Measurements from ENCODE around the gene IQCE.
"Not testable (repeated sequence)": the region's sequence is repeated elsewhere in the genome, so short reads cannot be mapped to it uniquely, and the experiment has no call there.

IQCE gene

DNA sequence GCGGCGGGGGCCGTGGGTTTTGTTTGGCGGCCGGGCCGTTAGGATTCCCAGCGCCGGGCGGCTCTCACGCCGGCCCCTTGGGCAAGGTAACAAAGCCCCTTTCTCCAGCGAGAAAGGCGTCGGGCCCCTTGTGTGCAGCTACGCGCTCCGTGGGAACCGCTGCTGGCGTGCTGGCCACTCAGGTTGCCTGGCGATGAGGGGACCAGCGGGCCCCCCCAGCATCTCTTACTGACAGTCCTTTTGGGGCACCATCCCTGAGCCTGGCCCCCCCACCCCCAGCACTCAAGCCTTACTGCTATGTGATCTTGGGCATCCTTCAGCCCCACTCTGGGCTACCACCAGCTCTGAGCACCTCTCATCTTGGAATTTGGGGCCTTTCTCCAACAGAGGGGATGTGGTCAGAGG, 37.4 kb upstream of the IQCE start:
- DNase-seq, result no peak

DNA sequence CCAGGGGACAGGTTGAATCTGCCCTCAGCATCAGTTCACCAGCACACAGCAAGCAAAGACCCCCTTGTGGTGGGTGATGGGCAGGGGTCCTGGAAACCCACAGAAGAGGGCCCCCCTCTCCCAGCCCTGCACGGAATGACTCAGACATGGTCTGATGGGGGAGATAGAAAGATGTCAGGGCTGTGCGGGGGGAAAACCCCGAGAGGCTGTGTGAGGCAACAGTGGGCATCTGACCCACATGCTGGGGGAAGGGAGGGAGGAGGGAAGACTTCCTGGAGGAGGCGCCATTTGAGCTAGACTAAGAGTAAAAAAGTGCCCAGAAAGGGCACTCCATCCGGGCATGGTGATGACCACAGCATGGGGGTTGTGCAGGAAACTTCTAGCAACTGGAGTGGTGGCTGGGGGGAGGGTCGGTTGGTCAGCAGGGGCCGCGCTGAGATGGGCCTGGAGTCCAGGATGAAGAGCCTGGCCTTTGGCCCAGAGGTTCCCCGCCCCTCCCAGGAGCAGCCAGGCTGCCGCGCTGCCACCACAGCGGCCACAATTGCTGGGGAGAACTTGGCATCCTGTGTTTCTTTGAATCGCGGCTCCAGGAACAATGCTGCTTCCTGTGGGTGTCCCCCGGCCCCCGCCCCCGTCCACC, 36.7 kb upstream of the IQCE start:
- DNase-seq, result no peak

DNA sequence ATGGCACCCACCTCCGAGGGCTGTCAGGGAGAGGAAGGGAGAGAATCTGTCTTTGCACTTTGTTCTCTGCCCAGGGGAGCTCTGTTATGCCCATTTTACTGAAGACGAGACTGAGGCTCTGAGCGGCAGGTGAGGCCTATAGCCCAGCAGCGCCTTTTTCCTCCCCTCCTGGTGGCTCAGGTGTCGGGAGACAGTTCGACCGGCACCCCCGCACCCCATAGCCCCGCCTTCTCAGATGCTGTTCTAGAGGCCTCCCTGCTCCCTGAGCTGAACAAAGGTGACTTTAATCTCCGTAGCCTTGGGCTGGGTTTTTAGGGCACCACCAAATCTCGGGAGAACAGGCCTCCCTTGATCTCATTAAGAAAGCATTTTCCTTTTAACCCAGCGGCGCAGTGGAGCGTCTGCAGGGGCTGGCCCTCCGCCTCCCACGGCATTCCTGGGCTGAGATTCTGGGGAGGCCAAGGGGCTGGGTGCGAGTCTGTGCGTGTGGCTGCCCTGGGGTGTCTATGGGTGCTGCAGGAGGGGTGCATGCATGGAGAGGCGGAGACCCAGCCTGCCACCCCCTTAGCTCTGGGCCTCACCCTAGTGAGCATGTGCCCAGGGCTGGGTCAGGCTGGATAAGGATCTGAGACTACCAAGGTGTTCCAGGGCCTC, 35.9 kb upstream of the IQCE start:
- DNase-seq, result no peak

DNA sequence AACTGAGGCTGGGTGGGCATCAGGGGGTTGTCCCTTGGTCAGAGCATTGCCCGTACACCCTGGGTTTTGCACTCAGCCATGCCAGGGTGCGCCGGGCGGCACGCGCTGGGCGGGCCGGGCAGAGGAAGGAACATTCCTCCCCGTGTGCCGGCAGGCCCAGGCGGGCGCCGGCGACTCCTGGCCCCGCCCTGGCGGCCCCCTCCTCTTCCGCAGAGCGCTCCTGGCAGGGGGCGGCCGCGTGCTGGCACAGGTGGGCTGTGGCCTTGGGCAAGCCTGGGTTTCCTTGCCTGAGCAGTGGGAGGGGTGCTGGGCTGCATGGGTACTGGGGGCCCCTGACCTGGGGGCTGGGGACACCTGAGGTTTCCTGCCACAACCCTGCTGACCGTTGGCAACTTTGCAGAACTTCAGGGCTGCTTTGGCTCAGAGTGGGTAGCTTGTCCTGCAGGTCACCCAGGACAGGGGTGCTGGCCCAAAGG, 35.3 kb upstream of the IQCE start:
- no peak for DNase-seq

DNA sequence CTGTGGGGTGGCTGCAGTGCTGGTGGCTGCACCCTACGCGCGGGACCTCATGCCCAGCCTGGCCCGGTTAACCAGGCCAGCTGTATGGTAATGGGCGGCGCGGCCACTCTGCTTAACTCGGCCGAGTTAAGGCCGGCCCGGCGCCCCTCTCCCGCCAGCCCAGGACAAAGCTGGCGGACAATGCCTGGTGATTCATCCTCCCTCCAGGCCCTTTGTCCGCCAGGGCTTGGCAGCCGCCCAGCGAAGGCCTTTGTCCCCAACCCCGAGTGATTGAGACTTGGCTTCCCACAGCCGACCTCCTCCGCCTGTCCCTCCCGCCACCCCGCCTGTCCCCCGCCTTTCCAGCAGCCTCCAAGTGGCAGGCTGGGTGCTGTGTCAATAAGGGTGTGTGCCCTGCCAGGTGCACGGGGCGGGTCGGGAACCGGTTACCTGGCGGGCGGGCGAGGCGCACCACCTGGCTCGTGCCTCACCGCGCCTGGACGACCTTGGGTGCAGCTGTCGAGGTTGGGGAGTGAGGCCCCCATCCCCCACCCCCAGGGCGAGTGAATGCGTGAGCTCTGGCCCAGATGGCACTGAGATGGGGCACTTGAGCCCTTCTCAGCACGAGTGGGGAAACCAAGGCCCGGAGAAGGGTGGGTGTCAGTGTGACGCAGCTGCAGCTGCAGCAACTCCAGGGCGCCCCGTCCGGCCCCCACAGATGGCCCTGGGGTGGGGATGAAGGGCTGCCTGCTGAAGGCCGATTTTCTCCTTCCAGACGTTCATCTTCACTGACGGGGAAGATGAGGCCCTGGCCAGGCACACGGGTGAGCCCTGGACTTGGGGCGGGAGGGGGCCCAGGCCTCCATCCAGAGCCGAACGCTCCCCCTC, 34.6 kb upstream of the IQCE start:
- no peak for DNase-seq

DNA sequence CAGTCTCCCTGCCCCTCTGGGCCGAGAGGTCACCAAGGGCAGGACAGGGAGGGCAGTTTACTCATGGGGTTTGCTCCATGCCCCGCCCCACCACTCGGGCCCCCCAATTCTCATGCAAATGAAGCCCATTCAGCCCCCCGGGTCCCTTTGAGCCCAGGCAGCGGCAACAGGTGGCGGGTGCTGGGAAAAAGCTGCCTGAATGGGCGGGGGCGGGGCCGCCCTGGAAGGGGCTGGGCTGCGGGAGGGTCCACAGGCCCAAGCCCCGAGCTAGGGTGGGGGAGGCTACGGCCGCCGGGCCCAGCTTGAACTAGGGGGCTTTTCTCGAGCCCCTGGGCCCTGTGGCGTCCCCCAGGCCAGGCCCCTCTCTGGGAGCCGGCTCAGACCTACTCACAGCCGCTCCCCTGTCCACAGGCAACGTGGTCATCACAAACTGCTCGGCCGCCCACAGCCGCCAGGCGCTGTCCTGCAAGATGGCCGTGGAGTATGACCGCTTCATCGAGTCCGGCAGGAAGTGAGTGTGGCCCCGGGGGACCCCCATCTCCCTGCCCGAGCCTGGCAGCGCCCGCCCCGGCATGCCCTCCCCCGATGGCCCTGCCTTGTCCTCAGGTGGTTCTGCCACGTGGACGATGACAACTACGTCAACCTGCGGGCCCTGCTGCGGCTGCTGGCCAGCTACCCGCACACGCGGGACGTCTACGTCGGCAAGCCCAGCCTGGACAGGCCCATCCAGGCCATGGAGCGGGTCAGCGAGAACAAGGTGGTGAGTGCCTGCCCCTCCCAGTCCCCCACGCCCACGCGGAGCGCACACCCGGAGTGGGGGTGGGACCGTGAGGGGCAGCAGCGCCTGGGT, 33.7 kb upstream of the IQCE start:
- no peak for DNase-seq

DNA sequence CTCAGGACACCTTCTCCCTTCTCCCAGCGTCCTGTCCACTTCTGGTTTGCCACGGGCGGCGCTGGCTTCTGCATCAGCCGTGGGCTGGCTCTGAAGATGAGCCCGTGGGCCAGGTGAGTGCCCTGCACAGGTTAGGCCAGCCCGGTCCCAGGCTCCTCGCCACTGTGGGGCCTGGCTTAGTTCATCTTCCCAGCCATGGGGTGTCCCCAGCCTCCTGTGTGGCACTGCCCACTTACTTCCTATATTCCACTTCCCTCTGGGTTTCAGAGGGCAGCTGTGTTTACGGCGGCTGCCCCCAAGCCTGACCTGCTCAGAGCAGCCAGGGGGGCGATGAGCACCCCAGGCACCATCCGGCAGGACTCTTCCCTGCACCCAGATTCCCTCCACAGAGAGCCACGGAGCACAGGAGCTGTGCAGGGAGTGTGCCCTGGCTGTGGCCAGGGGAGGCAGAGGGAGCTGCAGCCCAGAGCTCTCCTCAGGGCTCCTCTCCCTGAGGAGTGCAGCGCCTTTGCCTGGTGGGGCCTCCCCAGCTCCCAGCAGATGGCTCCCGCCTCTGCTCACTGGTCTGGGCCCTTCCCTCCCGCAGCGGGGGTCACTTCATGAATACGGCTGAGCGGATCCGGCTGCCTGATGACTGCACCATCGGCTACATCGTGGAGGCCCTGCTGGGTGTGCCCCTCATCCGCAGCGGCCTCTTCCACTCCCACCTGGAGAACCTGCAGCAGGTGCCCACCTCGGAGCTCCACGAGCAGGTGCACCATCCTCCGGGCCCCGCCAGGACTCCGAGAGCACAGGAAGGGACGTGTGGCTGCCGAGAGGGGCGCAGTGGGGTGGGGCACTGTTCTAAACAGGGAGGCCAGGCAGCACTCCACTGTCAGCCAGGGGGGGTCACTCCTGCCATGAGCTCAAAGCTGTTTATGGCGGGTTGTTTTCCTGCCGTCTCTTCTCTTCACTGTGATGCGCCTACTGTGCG, 32.8 kb upstream of the IQCE start:
- peak in 1 of 2 experiments; percentile 15 for DNase-seq

DNA sequence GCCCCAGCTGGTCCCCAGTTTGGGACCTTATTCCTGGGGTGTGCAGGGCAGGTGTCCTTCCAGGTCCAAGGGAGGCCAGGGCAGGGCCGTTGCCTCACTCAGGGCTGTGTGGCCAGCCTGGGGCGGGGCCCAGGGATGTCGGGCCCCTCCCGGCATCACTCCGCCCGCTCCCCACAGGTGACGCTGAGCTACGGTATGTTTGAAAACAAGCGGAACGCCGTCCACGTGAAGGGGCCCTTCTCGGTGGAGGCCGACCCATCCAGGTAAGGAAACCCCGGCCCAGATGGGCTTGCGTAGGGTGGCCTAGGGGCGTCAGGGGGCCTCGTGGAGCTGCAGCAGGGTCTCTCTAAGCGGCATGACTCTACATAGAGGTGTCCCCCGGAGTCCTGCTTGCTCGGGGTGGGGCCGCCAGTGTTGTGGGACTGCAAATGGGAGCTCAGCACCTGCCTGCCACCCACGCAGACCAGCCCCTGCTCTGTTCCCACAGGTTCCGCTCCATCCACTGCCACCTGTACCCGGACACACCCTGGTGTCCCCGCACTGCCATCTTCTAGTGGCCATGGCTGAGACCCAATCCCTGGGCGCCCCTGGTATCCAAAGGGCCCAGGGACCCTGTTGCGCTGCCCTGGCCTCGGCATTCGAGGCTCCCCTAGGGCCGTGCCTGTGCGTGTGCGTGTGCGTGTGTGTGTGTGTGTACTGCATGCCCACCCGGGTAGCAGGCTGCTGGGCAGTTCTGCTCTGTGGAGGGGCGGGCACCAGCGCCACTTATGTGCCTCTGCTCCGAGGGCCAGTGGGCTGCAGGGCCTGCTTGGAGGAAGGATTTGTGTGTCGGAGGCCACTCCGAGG, 31.9 kb upstream of the IQCE start:
- DNase-seq, result no peak

DNA sequence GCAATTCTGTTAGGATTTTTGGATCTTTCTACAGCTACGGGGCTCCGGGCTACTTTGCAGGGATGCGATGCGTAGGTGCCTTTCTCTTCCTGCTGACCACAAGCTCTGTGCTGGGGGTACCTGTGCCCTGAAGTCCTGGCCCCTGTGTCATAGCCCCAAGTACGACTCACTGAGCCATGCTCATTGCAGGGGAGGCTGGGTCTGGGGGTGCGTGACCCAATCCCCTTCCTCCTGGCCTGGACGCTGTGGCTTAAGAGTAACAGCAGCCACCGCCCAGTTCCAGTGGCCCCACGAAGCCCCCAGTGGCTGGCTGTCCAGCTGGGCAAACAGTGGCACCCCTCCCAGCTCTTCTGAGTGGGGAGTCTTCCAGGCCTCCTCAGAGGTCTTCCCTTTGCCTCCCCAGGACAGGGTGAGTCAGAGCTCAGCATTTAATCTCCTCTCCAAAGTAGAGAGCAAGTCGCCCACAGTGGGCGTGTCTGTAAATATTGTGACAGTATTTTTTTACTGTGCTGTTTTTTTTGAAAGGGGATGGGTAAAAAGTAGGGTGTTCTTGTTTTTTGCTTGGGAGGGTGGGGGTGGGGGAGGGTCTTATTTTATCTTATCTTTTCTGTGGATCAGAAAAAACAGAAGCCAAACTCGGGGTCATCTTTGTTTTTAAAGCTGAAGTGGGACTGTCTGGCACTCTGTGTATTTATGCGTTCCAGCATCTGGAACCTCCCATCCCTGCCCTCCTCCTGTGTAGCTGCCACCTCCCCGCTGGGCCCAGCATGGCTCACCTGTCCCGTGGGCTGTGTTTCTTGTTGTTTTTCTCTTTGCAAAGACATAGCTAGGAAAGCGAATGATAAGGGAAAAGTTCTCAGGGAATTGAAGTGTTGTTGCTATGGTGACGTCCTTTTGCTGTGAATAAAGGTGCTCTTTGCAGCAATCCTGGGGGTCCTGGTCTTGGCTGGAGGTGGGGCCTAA, 31.0 kb upstream of the IQCE start:
- DNase-seq, result no peak

DNA sequence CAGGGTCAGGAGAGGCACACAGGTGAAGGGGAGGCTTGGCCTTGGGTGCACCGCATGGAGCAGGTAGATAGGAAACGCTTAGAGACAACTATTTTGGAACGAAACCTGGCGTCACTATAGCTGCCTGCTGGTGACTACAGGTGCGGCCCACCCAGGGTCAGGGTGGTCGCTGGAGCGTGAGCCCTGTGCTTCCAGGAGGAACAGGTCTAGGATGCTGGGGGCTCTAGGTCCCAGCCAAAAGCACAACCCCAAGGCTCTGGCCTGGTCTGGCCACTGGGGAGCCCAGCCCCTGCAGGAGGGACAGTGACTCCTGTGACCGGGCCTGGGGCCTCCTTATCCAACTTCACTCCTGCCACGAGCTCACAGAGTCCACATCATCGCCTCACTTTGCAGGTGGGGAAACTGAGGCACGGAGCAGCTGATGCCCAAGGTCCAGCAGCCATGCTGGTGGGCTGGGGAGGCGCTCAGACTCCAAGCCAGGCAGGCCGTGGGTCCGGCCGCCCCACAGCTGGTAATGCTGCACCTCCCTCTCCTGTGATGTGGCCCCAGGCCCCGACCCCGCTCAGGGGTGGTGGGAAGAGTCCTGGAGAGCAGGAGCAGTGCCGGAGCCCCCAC, 30.2 kb upstream of the IQCE start:
- DNase-seq, result no peak

DNA sequence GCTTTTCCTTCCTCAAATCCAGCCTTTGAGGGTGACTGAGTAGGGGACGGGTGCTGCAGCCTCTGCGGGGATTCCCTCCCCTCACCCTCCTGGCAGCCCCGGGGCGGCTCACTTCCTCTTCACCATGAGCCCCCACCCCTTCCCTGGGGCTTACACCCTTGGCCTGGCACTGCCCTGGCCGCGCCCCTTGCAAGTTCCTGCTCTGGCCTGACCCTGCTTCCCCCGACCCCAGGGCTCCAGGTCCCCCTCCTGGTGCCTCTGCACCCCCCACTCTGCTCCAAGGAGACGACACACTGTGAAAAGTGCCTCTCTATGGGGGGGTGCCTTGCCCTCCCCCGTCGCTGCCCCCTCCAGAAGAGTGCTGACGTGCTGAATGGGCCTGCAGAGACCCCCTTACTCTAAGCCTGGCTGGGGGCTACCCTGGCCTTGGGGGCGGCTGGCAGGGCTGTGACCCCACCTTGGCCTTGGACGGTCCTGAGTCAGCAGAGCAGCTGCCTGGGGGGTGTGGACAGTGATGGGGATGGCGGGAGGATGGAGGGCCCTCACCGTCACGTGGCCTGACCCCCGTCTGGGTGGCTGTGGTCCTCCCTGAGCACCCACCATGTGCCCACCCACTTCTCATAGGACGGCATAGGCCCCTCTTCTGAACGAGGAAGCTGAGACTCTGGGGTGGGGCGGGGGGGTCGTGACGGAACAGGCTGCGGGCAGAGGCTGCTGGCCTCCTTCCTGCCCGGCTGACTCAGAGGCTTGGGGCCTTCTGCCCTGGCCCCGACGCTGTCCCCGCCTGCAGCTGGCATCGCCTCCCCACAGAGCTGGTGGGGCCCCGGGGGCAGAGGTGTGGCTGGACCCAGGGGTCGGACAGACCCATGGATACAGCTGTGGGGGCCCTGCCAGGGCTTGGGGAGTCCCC, 29.4 kb upstream of the IQCE start:
- DNase-seq, result no peak

DNA sequence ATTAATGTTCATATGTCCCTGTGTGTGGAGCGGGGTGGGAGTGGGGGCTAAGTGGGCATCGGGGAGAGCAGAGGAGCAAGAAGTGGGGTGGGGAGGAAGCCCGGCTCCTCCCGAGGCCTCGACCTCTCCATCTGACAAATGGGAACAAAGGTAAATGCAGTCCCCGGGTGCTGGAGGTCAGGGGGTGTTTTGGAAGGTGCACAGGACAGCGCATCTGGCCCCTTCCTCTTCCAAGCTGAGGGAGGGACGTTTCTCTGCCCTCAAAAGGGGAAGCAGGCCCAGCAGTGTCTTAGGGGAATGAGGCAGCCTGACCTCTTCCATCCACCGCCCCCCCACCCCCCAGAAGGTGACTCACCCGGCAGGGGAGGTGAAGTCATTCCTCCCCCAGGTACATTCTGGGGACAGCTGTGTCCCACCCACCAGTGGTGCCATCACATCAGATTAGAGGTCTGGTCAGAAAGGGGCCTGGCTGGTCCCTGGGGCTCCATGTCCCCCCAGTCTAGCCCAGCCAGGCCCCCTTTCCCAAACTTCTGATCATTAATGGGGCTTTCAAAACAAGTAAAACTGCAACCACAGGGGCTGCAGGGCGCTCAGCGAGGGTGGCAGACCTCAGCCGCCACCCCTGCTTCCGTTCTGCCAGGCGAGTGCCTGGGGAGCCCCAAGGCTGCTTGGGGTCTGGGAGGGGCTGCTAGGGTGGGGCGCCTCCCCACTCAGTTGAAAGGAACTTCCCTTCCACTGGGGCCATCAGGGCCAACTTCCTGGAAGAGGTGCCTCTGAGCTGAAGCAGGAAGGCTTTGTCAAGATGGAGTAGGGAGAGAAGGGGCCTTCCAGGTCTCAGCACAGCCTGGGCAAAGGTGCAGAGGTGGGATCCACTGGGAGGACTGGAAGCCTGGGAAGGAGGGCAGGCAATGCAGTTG, 28.4 kb upstream of the IQCE start:
- no peak for DNase-seq

DNA sequence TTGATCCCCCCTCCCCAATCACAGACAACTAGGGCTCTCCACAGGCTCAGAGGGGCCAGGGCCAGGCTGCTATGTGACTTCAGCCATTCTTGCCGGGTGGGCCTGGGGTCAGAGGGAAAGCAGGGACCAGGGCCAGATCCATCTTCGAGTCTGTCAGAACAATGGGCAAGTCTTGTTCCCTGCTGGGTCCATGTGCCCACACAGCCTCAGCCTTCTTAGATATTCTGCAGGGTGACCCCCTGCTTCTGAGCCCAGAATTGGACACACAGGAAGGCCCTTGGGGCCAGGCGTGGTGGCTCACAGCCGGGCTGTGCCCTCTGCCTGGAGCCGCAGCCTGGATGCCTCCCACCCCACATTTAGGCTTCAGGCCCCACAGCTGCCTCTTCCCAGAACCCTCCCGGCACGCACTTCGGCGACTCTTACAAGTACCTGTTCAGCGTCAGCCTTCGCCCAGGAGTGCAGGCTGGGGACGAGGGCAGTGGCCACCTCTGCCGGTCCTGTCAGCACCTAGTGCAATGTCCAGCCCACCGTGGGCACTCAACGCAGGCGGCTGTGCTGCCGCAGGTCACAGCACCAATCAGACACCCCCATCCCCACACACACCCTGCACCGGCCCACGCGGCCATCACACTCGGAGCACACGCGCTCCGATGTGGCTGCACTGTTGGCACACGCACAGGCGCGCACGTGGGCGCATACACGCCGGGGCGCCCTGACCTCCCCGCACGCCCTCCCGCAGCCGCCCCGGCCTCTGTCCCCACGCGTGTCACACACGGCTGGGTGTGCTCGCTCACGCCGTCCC, 27.6 kb upstream of the IQCE start:
- not testable (repeated sequence) for DNase-seq

DNA sequence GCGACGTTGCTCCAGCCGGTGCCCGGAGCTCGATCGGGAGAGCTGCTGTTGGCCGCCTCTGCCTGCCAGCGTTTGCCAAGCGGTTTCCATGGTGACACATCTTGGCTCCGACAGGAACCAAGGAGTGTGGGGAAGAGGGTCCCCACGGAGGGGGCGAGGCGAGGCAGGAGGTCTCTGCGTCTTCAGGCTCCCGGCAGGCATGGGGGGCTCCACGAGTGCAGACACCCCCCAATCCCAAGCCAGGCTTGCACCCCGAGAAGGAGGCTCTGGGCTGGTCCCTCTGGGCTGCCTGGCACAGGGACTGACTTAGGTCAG, 27.0 kb upstream of the IQCE start:
- DNase-seq, result peak in 1 of 2 experiments; percentile 23

DNA sequence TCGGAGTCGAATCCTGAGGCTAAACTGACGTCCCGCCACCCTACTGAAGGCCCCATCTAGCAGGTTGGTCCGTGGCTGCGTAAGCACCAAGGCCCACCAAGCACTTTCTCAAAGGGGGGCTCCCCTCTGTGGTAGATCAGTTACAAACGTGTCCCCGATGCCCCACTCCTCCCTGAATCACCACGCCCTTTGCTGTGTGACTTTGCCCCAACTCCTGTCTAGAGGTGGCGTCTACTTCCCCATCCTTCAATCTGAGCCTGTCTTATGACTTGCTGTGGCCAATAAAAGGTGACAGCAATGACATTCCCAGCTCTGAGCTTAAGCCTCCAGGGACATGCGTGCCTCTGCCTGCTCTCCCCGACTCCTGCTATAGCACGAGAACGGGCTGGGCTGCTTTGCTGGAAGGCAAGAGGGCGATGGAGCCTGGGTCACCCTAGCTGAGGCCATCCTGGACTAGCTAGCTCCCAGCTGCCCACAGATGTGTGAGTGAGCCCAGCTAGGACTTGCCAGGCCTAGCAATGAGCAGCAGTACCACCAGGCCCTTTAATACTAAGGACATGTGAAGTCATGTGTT, 26.5 kb upstream of the IQCE start:
- not testable (repeated sequence) for DNase-seq

DNA sequence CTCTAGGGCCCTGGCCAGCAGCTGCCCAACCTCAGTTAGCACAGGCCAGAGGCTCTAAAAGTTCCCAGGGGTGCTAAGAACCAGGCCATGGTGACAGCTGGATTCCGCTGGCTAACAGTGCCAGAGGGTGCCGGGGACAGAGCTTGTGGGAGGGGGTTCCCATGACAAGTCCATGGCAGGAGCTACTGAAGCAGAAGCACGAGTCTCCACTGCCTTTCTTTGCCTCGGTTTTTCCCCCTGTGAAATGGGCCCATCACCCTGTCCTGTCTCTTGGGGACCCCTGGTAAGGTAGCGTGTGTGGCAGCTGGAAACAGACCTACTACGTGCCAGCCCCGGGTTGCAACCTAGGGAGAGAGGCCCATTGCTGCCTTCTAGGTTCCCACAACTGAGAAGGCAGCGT, 26.0 kb upstream of the IQCE start:
- not testable (repeated sequence) for DNase-seq

Data from NCI-H524 (cell line).